Subcutaneous adipose tissue (tissue), 4 donors: Measurements from ENCODE around the gene ANO8. TPM values are rescaled to one million over a fixed set of nuclear protein-coding genes. Genes with fewer than 3 reads are reported as not detected.

Experiments used
- CTCF ChIP-seq: fragments of 450-650 bp; IDR thresholded peaks from one replicate; pipeline ENCODE4 v1.5.1; 2016; ENCODE audit warnings: low read depth, mild to moderate bottlenecking, control low read depth, antibody characterized with exemption, moderate library complexity
- total RNA-seq, 4 donors: library from RNA; depleted of rRNA; stranded (reverse); fragments of >200 nt; gene quantifications; one replicate each; pipeline ENCODE4 v1.1.0, GENCODE V29; 2016

Gene ANO8
- total RNA-seq, 4 donors from 2014 or later, result 5.4 to 30.3 (median 7.5) TPM

DNA sequence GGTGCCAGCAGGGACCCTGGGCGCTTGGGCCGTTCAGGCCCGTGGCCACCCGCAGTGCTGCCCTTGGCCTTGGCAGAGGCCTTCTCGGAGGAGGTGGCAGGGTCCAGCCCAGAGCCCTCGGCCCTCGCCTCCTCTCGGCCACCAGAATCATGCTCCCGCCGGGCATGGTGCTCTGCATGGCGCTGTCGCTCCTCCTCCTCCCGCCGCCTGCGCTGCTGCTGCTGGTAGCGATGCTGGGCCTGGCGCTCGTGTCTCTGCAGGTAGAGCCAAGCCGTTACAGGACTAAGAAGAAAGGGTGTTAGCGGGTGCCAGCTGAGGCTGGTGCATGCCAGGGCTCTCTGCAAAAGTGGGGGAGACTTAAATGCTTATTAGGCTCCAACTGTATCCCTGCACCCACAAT is 9.5 kb downstream of the ANO8 start:
- TF ChIP-seq CTCF, result no peak

- TF ChIP-seq CTCF, result no peak
Measured at GRCh38 chr19:17324357-17325114, 10.1 kb downstream of the ANO8 start.

DNA sequence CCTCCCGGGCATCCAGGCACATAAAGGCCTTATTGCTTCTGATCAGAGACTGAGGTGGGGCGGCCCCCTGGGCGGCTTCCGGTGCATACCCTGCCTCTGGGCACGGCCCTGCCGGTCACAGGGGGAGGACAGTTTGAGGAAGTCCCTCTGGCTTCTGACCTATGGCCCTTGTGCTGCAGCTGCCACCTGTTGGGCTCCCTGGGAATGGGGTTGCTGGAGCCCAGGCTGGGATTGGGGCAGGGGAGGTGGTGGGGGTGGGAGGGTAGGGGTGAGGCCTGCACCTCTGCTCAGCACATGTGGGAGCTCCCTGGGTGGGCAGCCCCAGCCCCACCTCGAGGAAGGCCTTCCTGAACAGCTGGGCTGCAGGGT is 10.7 kb downstream of the ANO8 start:
- no peak for TF ChIP-seq CTCF

GRCh38 chr19:17323300-17323963 is 11.2 kb downstream of the ANO8 start:
- TF ChIP-seq CTCF, result no peak

GRCh38 chr19:17322854-17323253 is 11.8 kb downstream of the ANO8 start:
- TF ChIP-seq CTCF, result no peak

- no peak for TF ChIP-seq CTCF
Measured at GRCh38 chr19:17321655-17322489, 12.8 kb downstream of the ANO8 start.

- TF ChIP-seq CTCF, result no peak
Measured at GRCh38 chr19:17320435-17320834, 14.2 kb downstream of the ANO8 start.
